OCI-LY1 (cell line): ENCODE results near the gene INSYN2A.

Experiments
- EZH2 ChIP-seq: fragments of 200-600 bp; sonication (generic), shearing (Covaris generic); IDR thresholded peaks from 2 replicates; pipeline ENCODE4 v1.8.0; 2017; ENCODE audit warnings: borderline replicate concordance, mixed run types, mild to moderate bottlenecking, antibody characterized with exemption, low read length, moderate library complexity, mixed read lengths
- TF ChIP-seq, protein P1 (sequence below): fragments of 200-600 bp; sonication (generic), shearing (Covaris generic); IDR thresholded peaks from 2 replicates; pipeline ENCODE4 v1.5.1; 2017; ENCODE audit warnings: mild to moderate bottlenecking, antibody characterized with exemption, low read length, moderate library complexity, mixed read lengths

DNA sequence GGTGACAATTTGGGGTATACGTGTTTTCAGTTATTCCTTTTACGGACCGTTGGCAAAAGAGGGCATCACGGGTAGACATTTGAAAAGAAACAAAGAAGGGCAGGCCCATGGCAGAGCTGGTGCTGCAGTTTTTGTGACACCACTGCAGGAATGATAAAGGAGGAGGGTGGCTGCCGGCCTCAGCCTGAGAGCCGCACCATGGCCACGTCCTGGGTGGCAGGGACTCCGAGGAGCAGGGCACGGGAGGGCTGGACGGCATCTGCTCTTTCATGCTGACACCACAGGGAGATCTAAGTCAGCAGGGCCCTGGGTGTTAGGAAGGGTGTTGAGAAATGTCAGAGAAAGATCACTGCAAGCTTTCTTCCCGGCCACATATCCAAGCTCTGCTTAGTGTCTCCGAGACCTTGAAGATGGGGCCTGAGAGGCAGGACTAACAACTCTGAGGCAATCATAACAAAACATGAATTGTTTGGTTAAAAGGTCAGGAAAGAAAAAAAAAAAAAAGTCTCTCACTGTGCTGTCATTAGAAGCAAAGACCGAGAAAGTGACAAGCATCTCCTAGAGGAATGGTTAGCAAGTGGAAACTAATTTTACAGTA is 36.6 kb downstream of the INSYN2A start:
- TF ChIP-seq, protein P1, sequence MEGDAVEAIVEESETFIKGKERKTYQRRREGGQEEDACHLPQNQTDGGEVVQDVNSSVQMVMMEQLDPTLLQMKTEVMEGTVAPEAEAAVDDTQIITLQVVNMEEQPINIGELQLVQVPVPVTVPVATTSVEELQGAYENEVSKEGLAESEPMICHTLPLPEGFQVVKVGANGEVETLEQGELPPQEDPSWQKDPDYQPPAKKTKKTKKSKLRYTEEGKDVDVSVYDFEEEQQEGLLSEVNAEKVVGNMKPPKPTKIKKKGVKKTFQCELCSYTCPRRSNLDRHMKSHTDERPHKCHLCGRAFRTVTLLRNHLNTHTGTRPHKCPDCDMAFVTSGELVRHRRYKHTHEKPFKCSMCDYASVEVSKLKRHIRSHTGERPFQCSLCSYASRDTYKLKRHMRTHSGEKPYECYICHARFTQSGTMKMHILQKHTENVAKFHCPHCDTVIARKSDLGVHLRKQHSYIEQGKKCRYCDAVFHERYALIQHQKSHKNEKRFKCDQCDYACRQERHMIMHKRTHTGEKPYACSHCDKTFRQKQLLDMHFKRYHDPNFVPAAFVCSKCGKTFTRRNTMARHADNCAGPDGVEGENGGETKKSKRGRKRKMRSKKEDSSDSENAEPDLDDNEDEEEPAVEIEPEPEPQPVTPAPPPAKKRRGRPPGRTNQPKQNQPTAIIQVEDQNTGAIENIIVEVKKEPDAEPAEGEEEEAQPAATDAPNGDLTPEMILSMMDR = no peak
- no peak for TF ChIP-seq EZH2
